ENCODE results near the gene LRP1B. TPM values are rescaled to one million over a fixed set of nuclear protein-coding genes. Genes with fewer than 3 reads are reported as not detected.

LRP1B gene
- total RNA-seq, 1 experiment from 2014 or later, result 0.52 TPM

- no peak for ATAC-seq
- no peak overlapping the region for H3K4me3 Mint-ChIP-seq
- TF ChIP-seq CDX4 (CRISPR knock-in tag; IDR thresholded peaks at IDR 0.05; ENCODE audit: borderline replicate concordance), result no peak
- TF ChIP-seq E2F1 (CRISPR knock-in tag; IDR thresholded peaks at IDR 0.05), result no peak
- no peak for TF ChIP-seq ZNF219 (CRISPR knock-in tag; IDR thresholded peaks at IDR 0.05; ENCODE audit: borderline replicate concordance)
- TF ChIP-seq CREM (CRISPR knock-in tag; IDR thresholded peaks at IDR 0.05), result no peak
- no peak for TF ChIP-seq IRF1 (CRISPR knock-in tag; IDR thresholded peaks at IDR 0.05)
- TF ChIP-seq NFYB (CRISPR knock-in tag; conservative IDR thresholded peaks at IDR 0.05; ENCODE audit: low read depth), result no peak
- no peak for TF ChIP-seq ZNF232 (CRISPR knock-in tag; IDR thresholded peaks at IDR 0.05)
- TF ChIP-seq FOXP1 (CRISPR knock-in tag; IDR thresholded peaks at IDR 0.05; ENCODE audit: borderline replicate concordance), result no peak
- TF ChIP-seq OVOL2 (CRISPR knock-in tag; IDR thresholded peaks at IDR 0.05; ENCODE audit: borderline replicate concordance), result no peak
- no peak for TF ChIP-seq SMAD3 (CRISPR knock-in tag; IDR thresholded peaks at IDR 0.05; ENCODE audit: borderline replicate concordance)
- no peak for TF ChIP-seq ZSCAN18 (CRISPR knock-in tag; IDR thresholded peaks at IDR 0.05)
- TF ChIP-seq TP53 (CRISPR knock-in tag; IDR thresholded peaks at IDR 0.05), result no peak
- TF ChIP-seq RORB (CRISPR knock-in tag; IDR thresholded peaks at IDR 0.05), result no peak
- TF ChIP-seq MAX (CRISPR knock-in tag; IDR thresholded peaks at IDR 0.05), result no peak
- TF ChIP-seq ELF4 (CRISPR knock-in tag; IDR thresholded peaks at IDR 0.05; ENCODE audit: low read depth), result no peak
- no peak for TF ChIP-seq ZNF671 (CRISPR knock-in tag; IDR thresholded peaks at IDR 0.05)
- peaks cover 7% of the 10 kb centered on the region for H3K9me3 Mint-ChIP-seq
- no peaks in the 10 kb centered on the region for H3K36me3 Mint-ChIP-seq
- no peaks in the 10 kb centered on the region for H3K27me3 Mint-ChIP-seq (ENCODE audit: low read depth)
- POLR2A ChIA-PET, result no interaction called here
- no peak for DNase-seq (ENCODE audit: low spot score)
- H3K4me1 Mint-ChIP-seq, result peaks cover 4% of the 10 kb centered on the region; the same call in 1 of the 2 replicates
- H3K27ac Mint-ChIP-seq, result no peak overlapping the region
- CTCF ChIA-PET, result no interaction called here
Measured at GRCh38 chr2:140797718-140798117, 1333.1 kb downstream of the LRP1B start.

GRCh38 chr2:140791802-140792201, 1339.0 kb downstream of the LRP1B start:
- ATAC-seq (no peak), DNase-seq (ENCODE audit: low spot score) (no peak)
- POLR2A ChIA-PET, result no interaction called here
- H3K9me3 Mint-ChIP-seq, result peaks cover 17% of the 10 kb centered on the region
- no peaks in the 10 kb centered on the region for H3K36me3 Mint-ChIP-seq
- peaks cover under 1% of the 10 kb centered on the region for H3K4me1 Mint-ChIP-seq
- no peak overlapping the region for H3K27ac Mint-ChIP-seq
- H3K27me3 Mint-ChIP-seq (ENCODE audit: low read depth), result no peaks in the 10 kb centered on the region
- CTCF ChIA-PET, result no interaction called here
- H3K4me3 Mint-ChIP-seq, result no peak overlapping the region
- TF ChIP-seq ZNF281 (CRISPR knock-in tag; IDR thresholded peaks at IDR 0.05) (no peak), ARID4B (CRISPR knock-in tag; IDR thresholded peaks at IDR 0.05; ENCODE audit: borderline replicate concordance) (no peak), ZNF138 (CRISPR knock-in tag; conservative IDR thresholded peaks at IDR 0.05) (no peak), ELF4 (CRISPR knock-in tag; IDR thresholded peaks at IDR 0.05; ENCODE audit: low read depth) (no peak), FOXJ3 (CRISPR knock-in tag; IDR thresholded peaks at IDR 0.05; ENCODE audit: borderline replicate concordance) (no peak), JAZF1 (CRISPR knock-in tag; IDR thresholded peaks at IDR 0.05) (no peak), CBFB (CRISPR knock-in tag; IDR thresholded peaks at IDR 0.05; ENCODE audit: low read depth) (no peak), KAT7 (CRISPR knock-in tag; IDR thresholded peaks at IDR 0.05; ENCODE audit: borderline replicate concordance) (no peak), ZSCAN18 (CRISPR knock-in tag; IDR thresholded peaks at IDR 0.05) (no peak), SOX15 (CRISPR knock-in tag; IDR thresholded peaks at IDR 0.05) (no peak)

Data from WTC11 (cell line).